GM21723 (cell line): Measurements from ENCODE around the gene RAD51B.
"Not testable (repeated sequence)": the region's sequence is repeated elsewhere in the genome, so short reads cannot be mapped to it uniquely, and the experiment has no call there.

ENCODE experiments used
- ATAC-seq: cut with Tn5 transposase; IDR thresholded peaks from one replicate; pipeline ENCODE4 v1.9.1; 2021; ENCODE audit warnings: mild to moderate bottlenecking, moderate library complexity; ENCODE audit not compliant: unreplicated experiment

Gene RAD51B

DNA sequence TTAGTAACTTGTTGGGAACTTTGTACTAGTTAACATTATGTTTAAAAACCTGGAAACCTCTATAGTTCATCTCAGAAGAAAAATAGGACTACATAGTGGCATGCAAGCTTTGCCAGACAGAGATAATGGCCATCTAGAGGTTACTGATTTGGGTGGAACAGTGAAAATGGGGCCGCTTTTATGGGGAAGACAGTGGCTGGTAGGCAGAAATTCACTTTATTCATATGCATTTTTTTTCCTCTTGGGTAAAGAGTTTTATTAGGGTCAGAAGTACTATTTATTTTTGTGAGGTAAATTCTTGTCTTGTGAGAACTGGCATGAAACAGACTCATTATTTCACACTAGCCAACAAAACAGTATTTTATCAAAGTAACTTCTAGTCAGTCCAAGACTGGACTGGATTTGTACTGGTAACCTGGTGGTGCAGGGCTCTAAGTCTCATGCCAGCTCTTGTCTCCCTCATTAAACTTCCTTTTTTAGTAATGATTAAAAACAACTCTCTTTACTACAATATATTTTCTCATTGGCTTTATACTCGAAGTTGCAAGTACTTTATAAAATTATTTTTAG, 345.8 kb downstream of the RAD51B start:
- ATAC-seq: no peak

DNA sequence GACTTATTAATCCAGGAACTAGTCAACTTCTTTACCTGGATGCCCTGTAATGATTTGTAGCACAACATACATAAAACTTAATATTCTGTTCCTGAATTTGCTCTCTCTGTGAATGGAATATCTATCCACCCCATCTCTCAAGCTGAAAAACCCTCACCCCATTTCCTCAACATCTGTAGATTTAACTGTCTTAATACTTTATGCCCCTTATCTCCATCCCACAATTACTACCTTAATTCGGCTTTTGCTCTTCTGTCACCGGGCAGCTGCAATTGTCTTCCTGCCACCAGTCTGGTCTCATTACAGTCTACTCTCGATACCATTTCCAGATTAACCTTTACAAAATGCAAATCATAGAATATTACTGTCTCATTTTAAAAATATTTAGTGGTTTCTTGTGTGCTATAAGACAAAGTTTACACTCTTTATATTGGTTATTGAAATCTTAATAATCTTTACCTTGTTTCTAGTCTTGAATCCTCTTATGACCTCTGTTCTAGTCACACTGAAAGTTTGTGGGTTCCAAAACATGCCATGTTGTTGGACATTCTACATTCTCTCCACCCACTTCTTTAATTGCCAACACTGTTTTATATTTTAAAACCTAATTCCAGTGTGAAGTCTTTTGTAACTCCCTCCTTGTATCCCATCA, 347.3 kb downstream of the RAD51B start:
- no peak for ATAC-seq

DNA sequence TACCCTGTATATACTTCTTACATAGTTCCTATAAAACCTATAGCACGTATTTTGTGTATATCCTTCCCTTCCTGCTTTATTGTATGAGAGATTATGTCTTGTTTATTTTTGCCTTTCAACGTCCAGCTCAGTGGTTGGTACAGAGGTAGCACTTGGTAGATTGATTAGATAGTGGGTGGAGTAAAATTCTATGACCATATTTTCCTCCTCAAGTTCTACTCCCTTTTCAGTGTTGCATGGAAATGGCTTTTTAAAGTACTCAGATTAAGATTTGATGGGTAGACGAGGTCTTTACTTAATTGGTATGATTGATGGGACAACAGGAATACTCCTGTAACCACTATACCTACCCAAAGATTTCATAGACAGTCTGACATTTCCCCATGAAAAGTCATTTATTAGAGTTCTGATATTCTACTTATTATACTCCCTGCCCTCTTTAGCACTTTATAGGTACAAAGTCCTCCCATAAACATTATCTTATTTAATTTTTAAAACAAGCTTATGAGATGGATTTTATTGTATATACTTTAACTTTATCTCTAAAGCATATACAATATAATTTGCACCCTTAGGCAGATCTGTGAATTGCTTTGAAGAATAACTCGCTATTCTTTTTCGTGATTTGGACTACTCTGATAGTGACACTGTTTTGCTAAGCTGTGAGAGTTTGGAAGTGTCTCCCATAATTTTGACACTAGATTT, 348.0 kb downstream of the RAD51B start:
- no peak for ATAC-seq

DNA sequence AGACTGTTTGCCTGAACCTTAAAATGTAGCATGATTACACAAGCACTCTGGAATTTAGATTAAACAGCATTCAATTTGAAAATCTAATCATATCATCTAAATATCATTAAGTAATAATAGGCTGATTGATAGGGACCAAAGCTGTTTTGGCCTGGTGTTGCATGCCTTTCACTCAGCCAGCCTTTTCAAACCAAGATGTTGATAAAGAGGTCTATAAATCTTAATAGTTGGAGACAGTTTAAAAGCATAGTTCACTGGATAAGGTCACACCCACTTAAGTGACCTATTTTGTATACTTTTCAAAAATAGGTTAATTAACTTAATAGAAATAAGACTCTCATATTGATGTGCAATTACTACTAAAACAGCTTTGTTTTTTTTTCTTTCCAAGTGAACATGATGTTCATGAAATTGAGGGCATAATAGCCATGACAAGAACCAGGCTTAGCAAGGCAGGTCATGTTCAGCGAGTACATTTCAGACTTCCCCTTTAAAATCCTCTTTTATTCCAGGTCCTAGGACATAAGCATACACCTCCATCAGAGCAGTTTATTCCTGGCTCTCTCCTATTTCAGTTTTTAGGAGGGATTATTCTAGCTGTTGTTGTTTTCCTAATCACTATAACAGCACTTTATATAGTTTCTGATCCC, 349.0 kb downstream of the RAD51B start:
- ATAC-seq: no peak

DNA sequence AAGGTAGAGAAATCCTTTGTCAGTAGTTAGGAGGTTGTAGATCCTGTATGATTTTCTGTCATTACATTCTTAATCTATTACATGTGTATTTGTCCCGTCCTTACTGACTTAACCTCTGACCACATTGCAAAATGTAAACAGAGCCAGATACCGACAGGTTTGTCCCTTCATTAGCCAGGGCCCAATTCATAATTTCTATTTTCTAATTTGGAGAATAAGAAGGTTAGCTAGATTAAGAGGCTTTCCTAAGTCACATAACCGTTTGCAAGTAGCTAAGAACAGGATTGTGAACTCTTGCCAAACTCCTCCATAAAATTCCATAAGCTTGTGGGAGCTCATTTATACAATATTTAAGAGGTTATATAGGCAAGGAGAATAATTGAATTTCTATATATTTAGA, 352.6 kb downstream of the RAD51B start:
- ATAC-seq: no peak

DNA sequence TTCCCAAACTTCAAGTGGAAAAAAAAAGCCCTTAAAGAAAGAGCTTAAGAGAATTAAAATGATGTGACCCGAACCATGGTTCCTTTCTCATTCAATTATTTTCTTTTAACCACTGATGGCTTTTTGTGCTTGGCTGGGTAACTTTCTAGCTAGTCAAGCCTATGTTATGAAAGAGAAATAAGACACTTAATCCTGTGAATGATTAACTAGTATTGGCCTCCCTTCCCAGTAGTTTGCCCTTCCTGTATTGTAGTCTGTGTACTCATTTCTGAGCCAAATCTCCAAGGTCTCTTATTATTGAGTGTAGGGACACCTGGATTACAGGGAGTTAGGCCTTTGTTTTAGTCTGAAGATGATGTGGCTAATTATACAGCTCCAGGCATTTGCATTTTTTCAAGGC, 353.0 kb downstream of the RAD51B start:
- ATAC-seq: no peak

DNA sequence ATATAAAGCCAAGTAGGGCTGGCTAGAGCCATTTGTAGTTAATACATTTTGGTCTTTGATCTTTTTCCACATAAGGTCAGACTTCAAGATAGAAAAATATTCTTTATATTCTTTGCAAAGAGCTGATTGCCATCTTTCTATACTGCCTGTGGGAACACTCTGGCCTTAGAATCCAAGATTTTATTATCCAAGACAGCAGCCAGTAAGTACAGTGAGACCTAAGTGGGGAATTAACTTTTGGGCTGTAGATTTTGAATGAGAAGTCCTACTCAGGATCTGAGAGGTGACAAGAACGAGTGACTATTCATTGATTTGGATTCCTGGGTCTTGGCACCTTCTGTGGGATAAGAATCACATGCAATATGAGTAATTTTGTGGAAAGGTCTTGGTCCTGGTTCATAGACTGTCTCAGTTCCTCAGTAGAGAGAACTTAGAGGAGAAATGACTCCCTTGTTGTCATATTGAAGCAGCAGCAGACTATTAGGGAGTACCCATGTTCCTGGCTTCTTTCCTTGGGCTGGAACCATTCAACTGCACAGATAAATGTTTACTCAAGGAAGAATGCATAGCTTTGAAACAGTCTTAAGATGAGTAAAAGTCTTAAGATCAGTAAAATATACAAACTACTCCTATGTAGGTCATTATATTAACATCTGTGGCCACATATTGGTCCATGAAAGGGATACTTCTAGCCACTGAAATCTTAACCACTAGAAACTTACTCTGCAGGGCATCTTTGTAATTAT, 353.8 kb downstream of the RAD51B start:
- ATAC-seq: no peak

DNA sequence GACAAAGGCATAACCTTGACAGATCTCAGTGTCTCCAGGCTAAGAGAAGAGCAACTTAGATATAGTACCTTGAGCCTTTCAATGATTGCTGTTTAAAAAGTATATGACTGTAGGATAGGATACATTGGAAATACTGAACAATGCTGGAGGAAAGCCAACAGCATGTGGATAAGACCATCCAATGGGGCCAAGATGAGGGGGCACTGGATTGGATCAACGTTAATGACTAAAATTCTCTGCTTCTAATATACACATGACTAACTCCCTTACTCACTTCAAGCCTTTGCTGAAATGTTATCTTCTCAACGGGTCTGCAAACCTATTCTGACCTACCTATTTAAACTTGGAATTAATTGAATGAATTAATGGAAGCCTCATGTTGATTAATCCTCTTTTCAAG, 354.9 kb downstream of the RAD51B start:
- no peak for ATAC-seq

DNA sequence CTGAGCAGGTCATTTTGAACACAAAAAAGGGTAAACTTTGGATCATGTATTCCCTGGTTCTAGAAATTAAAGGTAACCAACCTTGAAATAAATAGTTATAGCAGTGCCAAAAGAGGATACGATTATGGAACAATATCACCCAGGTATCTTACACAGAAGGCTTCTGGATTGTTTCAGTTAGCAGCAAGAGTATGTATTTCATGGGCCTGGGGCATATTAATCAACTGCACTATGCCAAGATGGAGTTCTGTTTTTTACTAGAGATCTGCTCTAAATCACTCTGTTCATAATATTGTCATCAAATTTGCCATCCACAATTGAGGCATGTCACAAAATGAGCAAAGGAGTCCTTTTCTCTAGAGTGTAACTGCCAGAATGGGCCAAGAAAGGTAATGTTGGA, 357.1 kb downstream of the RAD51B start:
- ATAC-seq: no peak

DNA sequence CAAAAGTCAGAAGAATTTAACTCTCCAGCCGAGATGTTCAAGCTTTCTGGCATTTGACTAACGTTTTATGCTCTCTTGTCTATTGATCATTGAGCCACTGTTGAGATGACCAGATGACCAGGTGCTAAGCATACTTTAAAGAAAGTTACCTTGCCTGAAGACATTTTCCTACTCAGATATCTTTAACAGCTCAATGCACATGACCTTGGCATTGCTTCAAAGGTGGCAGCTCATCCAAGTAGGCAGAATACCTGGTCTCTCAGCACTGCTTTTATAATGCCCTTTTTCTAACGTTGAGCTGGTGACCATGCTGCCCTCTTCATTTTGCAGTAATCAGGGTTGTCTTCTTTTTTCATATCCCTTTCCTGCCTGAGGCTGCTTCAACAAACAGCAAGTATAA, 358.1 kb downstream of the RAD51B start:
- no peak for ATAC-seq

DNA sequence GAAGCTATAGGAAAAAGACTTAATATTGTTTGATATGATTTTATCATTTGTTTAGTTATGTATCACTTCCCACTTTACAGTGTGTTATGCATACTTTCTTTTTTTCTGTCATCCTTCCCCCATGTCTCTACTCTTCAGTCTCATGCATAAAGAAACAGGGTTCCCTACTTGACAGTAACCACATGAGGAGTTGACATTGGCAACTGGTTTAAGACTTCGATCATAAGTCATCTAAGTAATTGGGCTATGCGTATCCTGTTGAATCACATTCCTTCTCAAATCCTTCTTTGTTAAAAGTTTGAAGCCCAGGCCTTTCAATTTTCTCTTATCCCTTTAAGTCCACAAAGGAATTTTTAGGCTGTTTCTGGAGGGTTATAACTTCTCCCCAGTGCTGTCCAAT, 358.7 kb downstream of the RAD51B start:
- no peak for ATAC-seq

DNA sequence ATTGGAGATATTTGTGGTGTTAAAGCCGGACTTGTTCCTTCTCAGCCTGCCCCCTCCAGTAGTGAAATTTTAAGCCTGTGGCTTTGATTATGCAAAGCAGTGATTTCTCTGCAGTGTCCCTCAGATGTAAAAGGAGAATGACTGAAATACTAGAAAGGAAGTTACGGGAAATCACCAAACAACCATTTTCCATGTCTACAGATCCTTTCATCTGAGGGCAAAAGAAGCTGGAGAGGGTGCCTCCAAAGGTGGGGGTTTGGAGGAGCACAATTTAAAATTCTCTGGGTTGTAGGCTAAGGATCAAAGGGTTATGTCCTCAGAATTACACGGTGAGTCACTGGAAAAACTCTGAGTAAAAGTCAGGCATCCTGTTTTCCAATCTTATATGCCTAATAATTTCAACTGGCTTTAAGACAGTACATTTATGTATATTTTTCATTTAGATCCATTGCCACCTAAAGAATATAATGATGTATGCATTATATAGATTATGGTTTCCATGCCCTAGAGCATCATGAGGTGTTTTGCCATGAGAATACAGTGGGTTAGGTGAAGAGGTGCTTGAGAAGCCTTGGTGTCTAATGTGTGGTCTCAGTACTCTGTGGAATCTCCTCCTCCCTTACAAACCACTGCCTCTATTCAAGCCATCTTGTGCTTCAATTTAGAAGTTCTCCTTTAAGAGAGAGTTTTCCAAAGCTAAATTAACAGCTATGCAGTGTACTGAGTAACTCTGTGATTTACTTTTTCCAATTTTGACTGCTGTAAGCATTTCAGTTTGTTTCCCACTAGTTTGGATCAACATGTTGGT, 362.1 kb downstream of the RAD51B start:
- ATAC-seq: no peak

DNA sequence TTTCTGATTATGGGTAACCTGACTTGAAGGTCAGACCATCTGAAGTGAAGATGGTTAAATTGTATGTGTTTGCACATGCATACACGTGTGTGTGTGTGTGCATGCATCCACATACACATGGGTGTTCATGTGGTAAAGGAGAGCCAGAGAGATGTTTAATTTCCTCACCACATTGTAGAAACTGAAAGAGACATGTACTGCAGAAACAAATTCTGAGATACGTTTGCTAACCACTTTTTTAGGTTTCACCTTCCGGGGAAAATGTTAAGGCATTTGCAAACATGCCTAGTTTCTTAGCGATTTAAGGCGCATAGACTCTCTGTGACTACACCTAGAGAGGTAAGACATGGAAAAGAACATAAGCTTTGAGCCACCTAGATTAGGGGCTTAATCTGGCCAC, 362.9 kb downstream of the RAD51B start:
- ATAC-seq: peak; percentile 72

DNA sequence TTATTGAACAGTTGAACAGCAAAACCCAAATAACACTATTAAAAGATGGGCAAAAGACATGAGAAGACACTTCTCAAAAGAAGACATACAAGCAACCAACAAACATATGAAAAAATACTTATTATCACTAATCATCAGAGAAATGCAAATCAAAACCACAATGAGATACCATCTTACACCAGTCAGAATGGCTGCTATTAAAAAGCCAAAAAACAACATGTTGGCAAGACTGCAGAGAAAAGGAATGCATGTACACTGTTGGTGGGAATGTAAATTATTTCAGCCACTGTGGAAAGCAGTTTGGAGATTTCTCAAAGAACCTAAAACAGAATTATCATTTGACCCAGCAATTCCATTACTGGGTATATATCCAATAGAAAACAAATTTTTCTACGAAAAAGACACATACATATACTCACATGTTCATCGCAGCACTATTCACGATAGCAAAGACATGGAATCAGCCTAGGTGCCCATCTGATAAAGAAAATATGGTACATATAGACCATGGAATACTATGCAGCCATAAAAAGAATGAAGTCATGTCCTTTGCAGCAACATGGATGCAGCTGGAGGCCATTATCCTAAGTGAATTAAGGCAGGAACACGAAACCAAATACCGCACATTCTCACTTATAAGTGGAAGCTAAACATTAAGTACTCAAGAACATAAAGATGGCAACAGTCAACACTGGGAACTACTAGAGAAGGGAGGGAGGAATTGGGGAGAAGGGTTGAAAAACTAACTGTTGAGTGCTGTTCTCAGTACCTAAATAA, 367.1 kb downstream of the RAD51B start:
- not testable (repeated sequence) for ATAC-seq

DNA sequence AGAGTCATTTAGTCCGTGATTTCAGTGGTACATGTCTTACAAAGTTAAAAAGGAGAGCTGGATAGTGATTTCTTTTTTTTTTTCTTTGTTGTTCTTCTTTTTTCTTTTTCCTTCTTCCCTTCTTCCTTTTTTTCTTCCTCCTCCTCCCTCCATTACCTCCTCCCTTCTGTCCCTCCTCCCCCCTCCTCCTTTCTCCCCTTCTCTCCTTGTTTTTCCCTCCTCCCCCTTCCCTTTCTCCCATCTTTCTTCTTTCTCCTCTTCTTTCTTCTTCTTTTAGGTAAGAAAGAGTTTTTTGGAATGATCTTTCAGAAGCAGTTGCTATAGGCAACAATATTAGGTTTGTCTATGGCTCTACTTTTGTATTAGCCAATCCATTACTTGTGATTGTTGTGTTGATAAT, 368.6 kb downstream of the RAD51B start:
- no peak for ATAC-seq

DNA sequence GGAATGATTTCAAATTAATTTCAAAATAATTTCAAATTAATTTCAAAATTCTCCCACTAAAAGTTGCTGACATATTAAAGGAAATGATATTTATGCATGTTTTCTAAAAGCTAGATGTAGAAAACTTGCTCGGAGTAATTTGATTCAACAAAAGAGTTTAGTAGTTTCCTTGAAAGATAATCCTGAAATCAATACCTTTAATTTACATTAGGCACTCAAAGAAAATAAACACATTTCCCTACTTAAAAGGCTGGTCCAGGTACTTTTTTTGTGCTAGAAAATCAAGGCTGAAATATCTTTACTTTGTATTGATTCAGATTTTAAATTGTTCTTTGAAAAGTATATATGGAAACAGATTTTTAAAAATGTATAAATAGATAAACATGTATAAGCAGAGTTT, 370.5 kb downstream of the RAD51B start:
- no peak for ATAC-seq

DNA sequence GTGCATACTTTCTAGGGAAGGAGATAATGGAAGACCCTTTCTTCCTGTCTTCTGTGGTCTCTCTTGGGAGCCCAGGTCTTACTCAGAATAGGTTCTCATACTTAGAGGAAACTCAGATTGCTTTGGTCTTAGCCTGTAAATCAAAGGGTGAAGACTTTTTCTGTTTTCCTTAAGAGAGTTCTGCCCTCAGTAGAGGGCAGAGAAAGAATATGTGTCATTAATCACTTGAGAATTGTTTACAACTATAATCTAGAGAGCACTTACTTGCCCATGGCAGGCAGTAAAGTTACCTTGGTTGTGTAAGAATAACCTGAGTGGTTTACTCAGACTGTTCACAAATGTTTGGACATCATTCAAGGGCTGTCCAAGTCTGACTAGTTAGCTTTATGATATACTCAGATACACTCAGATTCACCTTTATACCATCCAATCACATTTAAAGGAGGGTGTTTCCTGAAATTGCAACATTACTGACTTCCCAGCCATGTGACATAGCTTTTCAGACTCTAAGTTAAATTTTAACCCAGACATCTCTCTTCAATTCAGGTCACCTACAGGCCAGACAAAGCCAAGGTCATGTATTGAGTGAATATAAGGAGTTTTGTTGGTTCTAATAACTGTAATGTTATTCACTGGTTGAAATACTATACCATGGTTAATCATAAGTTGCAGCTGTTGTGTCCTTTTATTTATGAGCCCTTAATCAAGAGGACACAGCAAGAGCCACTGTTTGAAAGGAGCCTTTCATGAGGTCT, 372.2 kb downstream of the RAD51B start:
- ATAC-seq: no peak

DNA sequence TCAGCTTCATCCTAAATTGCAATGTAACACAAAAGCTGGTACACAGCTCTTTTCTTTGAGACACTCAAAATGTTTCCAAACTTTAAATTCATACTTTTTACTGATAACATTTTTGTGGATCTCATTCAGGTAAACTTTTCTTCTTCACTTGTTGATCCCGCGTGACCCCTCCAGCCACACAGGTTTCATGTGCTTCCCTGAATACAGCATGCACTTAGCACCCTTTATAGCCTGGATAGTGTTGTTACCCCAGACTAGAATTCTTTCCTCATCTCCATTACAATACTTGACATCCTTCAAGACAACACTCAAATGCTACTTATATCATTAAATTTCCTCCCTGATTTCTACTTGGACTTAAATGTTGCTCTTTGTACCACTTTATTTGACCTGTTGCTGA, 373.4 kb downstream of the RAD51B start:
- no peak for ATAC-seq
